Activated CD4-positive, alpha-beta T cell treated with anti-CD3 and anti-CD28 coated beads for 36 hours (primary cell): ENCODE data around the gene CD109. TPM values are rescaled to one million over a fixed set of nuclear protein-coding genes. Genes with fewer than 3 reads are reported as not detected.
A peak's percentile ranks its signal among the peaks of the same experiment; 100 is the strongest.

ENCODE experiments used
- ATAC-seq: fragments of 200-7000 bp; cut with Tn5 transposase; one replicate; pipeline ENCODE4 v1.10.0; 2021; ENCODE audit warnings: mild to moderate bottlenecking, moderate library complexity
- CTCF ChIA-PET: fragments of 350-600 bp; sonication (Branson Sonifier 250); formaldehyde crosslinking; loops from one replicate; lab custom pipeline; 2021; ENCODE audit warnings: antibody characterized with exemption; lab: Charles Lee
- POLR2A ChIA-PET: fragments of 350-600 bp; sonication (Branson Sonifier 250); formaldehyde crosslinking; loops from one replicate; lab custom pipeline; 2021; ENCODE audit warnings: antibody characterized with exemption, inconsistent platforms; lab: Charles Lee
- DNase-seq: peaks from one replicate; pipeline ENCODE4 v3.0.0-alpha.2; 2020
- H3K27ac Mint-ChIP-seq: one replicate; pipeline ENCODE4 v1.8.0; 2021; ENCODE audit warnings: mixed read lengths
- H3K27me3 Mint-ChIP-seq: one replicate; pipeline ENCODE4 v1.8.0; 2021; ENCODE audit warnings: mixed read lengths
- H3K36me3 Mint-ChIP-seq: one replicate; pipeline ENCODE4 v1.8.0; 2021; ENCODE audit warnings: low read depth, mixed read lengths
- H3K4me1 Mint-ChIP-seq: one replicate; pipeline ENCODE4 v1.8.0; 2021; ENCODE audit warnings: mixed read lengths
- H3K4me3 Mint-ChIP-seq: one replicate; pipeline ENCODE4 v1.8.0; 2021; ENCODE audit warnings: mild to moderate bottlenecking, moderate library complexity, mixed read lengths
- H3K9me3 Mint-ChIP-seq: one replicate; pipeline ENCODE4 v1.8.0; 2021; ENCODE audit warnings: low read depth, mixed read lengths
- intact Hi-C, 2 experiments: fragments of 100-400 bp; cut with DNase I in 1 of 2; cut with micrococcal nuclease in 1 of 2; formaldehyde crosslinking; loops; one replicate each; pipeline versions ENCODE4 v1.14.2 to v1.15.1; 2022 to 2024; cut with DNase I, micrococcal nuclease
- total RNA-seq, 2 experiments: library from RNA; stranded (reverse); gene quantifications; one replicate each; pipeline ENCODE4 v1.2.3, GENCODE V29; 2021

Gene CD109
- total RNA-seq, 2 experiments from 2014 or later: 13.2 to 15.8 TPM

GRCh38 chr6:73688351-73688750 is 7.7 kb upstream of the CD109 start:
- Mint-ChIP-seq H3K9me3 (peaks cover 3% of the 10 kb centered on the region), H3K36me3 (no peaks in the 10 kb centered on the region), H3K27me3 (peaks cover 17% of the 10 kb centered on the region), H3K4me1 (peaks cover 8% of the 10 kb centered on the region), H3K4me3 (no peak overlapping the region), H3K27ac (no peak overlapping the region)
- CTCF ChIA-PET: interaction anchor here (1.2 to 5.5 kb wide), 4 partner anchors 8 to 51 kb away, joined by 4 to 32 read pairs (median 10); no protein-coding TSS in a partner anchor
- intact Hi-C loops: no loop called here
- POLR2A ChIA-PET: interaction anchor here (0.6 kb wide), 1 partner anchor 121 kb away, joined by 5 read pairs; no protein-coding TSS in a partner anchor
- no peak for ATAC-seq
- DNase-seq: no peak

GRCh38 chr6:73690056-73690455 is 5.9 kb upstream of the CD109 start:
- peaks cover 17% of the 10 kb centered on the region for H3K4me1 Mint-ChIP-seq
- H3K36me3 Mint-ChIP-seq: no peaks in the 10 kb centered on the region
- no peaks in the 10 kb centered on the region for H3K9me3 Mint-ChIP-seq
- H3K4me3 Mint-ChIP-seq: no peak overlapping the region
- ChIA-PET CTCF (interaction anchor here (0.6 to 5.5 kb wide), 2 partner anchors 9 to 15 kb away, joined by 3 to 32 read pairs; no protein-coding TSS in a partner anchor), POLR2A (no interaction called here)
- no peak for DNase-seq
- intact Hi-C loops: no loop called here
- peaks cover 17% of the 10 kb centered on the region for H3K27me3 Mint-ChIP-seq
- ATAC-seq: no peak
- H3K27ac Mint-ChIP-seq: no peak overlapping the region

GRCh38 chr6:73691512-73691911 is 4.5 kb upstream of the CD109 start:
- Mint-ChIP-seq H3K9me3 (no peaks in the 10 kb centered on the region), H3K27ac (no peak overlapping the region), H3K27me3 (peaks cover 11% of the 10 kb centered on the region), H3K4me1 (peaks cover 23% of the 10 kb centered on the region), H3K36me3 (peaks cover 3% of the 10 kb centered on the region), H3K4me3 (no peak overlapping the region)
- peak; percentile 37 for ATAC-seq
- POLR2A ChIA-PET: interaction anchor here (0.9 kb wide), 1 partner anchor 170 kb away, joined by 3 read pairs; no protein-coding TSS in a partner anchor
- CTCF ChIA-PET: interaction anchor here (0.5 to 5.5 kb wide), 7 partner anchors 13 to 1645 kb away, joined by 3 to 32 read pairs (median 3); no protein-coding TSS in a partner anchor
- intact Hi-C loops: no loop called here
- DNase-seq: peak; percentile 36

- Mint-ChIP-seq H3K9me3 (no peaks in the 10 kb centered on the region), H3K36me3 (peaks cover 26% of the 10 kb centered on the region), H3K27me3 (peaks cover 8% of the 10 kb centered on the region), H3K4me3 (peak overlapping the region; percentile 81), H3K27ac (peak overlapping the region; percentile 92), H3K4me1 (peaks cover 44% of the 10 kb centered on the region)
- intact Hi-C loops: loop anchor here (1.0 to 2.0 kb wide), 10 partner anchors 18 to 174 kb away; partner anchors contain the start of gene EEF1A1 (in 1 of the 2)
- peak; percentile 23 for ATAC-seq
- POLR2A ChIA-PET: interaction anchor here (0.8 kb wide), 1 partner anchor 9 kb away, joined by 10 read pairs; no protein-coding TSS in a partner anchor
- DNase-seq: peak; percentile 38
- CTCF ChIA-PET: interaction anchor here (0.7 to 1.3 kb wide), 6 partner anchors 19 to 56 kb away, joined by 3 to 5 read pairs (median 4); partner anchors contain the start of gene SLC17A5
Measured at GRCh38 chr6:73694711-73695411, 1.1 kb upstream of the CD109 start.

GRCh38 chr6:73696966-73697655 is 1.1 kb downstream of the CD109 start:
- peak; percentile 33 for DNase-seq
- peak overlapping the region; percentile 96 for H3K27ac Mint-ChIP-seq
- H3K4me1 Mint-ChIP-seq: peaks cover 42% of the 10 kb centered on the region
- ChIA-PET POLR2A (interaction anchor here (0.7 kb wide), 1 partner anchor 187 kb away, joined by 3 read pairs; no protein-coding TSS in a partner anchor), CTCF (interaction anchor here (0.6 kb wide), 1 partner anchor 173 kb away, joined by 3 read pairs; no protein-coding TSS in a partner anchor)
- peaks cover 5% of the 10 kb centered on the region for H3K27me3 Mint-ChIP-seq
- H3K36me3 Mint-ChIP-seq: peaks cover 29% of the 10 kb centered on the region
- H3K4me3 Mint-ChIP-seq: peak overlapping the region; percentile 81
- intact Hi-C loops: loop anchor here in 1 of 2 experiments (1.0 kb wide), 1 partner anchor 176 kb away; the partner anchor contains the start of gene EEF1A1
- ATAC-seq: peak; percentile 13
- no peaks in the 10 kb centered on the region for H3K9me3 Mint-ChIP-seq

- peaks cover 56% of the 10 kb centered on the region for H3K4me1 Mint-ChIP-seq
- intact Hi-C loops: no loop called here
Measured at GRCh38 chr6:73699676-73700459, 3.9 kb downstream of the CD109 start.

GRCh38 chr6:73702444-73702843 is 6.4 kb downstream of the CD109 start:
- DNase-seq (no peak), ATAC-seq (no peak)
- no peak overlapping the region for H3K4me3 Mint-ChIP-seq
- peaks cover 5% of the 10 kb centered on the region for H3K27me3 Mint-ChIP-seq
- intact Hi-C loops: no loop called here
- H3K4me1 Mint-ChIP-seq: peaks cover 43% of the 10 kb centered on the region
- ChIA-PET CTCF (interaction anchor here (1.1 to 2.4 kb wide), 2 partner anchors 31 to 104 kb away, joined by 3 to 14 read pairs; no protein-coding TSS in a partner anchor), POLR2A (interaction anchor here (0.7 kb wide), 1 partner anchor 300 kb away, joined by 3 read pairs; no protein-coding TSS in a partner anchor)
- peaks cover 32% of the 10 kb centered on the region for H3K36me3 Mint-ChIP-seq
- no peak overlapping the region for H3K27ac Mint-ChIP-seq
- no peaks in the 10 kb centered on the region for H3K9me3 Mint-ChIP-seq

More at GRCh38 chr6:73699676-73700459, 3.9 kb downstream of the CD109 start:
- POLR2A ChIA-PET: interaction anchor here (0.9 kb wide), 1 partner anchor 23 kb away, joined by 3 read pairs; no protein-coding TSS in a partner anchor
- H3K4me3 Mint-ChIP-seq: no peak overlapping the region
- H3K27me3 Mint-ChIP-seq: peaks cover 5% of the 10 kb centered on the region
- DNase-seq (no peak), ATAC-seq (no peak)
- peaks cover 41% of the 10 kb centered on the region for H3K36me3 Mint-ChIP-seq
- H3K9me3 Mint-ChIP-seq: no peaks in the 10 kb centered on the region
- H3K27ac Mint-ChIP-seq: no peak overlapping the region
- CTCF ChIA-PET: interaction anchor here (1.2 to 1.8 kb wide), 2 partner anchors 24 to 47 kb away, joined by 4 to 6 read pairs; no protein-coding TSS in a partner anchor

- ChIA-PET CTCF (interaction anchor here (0.9 to 2.4 kb wide), 5 partner anchors 10 to 1506 kb away, joined by 3 to 14 read pairs (median 4); no protein-coding TSS in a partner anchor), POLR2A (interaction anchor here (1.1 kb wide), 1 partner anchor 8 kb away, joined by 10 read pairs; no protein-coding TSS in a partner anchor)
- intact Hi-C loops: no loop called here
- no peak overlapping the region for H3K27ac Mint-ChIP-seq
- DNase-seq: no peak
- H3K9me3 Mint-ChIP-seq: no peaks in the 10 kb centered on the region
- H3K36me3 Mint-ChIP-seq: peaks cover 25% of the 10 kb centered on the region
- no peak for ATAC-seq
- peaks cover 36% of the 10 kb centered on the region for H3K4me1 Mint-ChIP-seq
- no peak overlapping the region for H3K4me3 Mint-ChIP-seq
- H3K27me3 Mint-ChIP-seq: peaks cover 3% of the 10 kb centered on the region
Measured at GRCh38 chr6:73703466-73703865, 7.5 kb downstream of the CD109 start.

- peak; percentile 88 for ATAC-seq
- Mint-ChIP-seq H3K27ac (no peak overlapping the region), H3K27me3 (peaks cover 3% of the 10 kb centered on the region), H3K4me3 (no peak overlapping the region), H3K4me1 (peaks cover 32% of the 10 kb centered on the region), H3K36me3 (peaks cover 23% of the 10 kb centered on the region), H3K9me3 (no peaks in the 10 kb centered on the region)
- ChIA-PET CTCF (interaction anchor here (1.1 to 2.4 kb wide), 3 partner anchors 10 to 1505 kb away, joined by 3 to 14 read pairs (median 4); no protein-coding TSS in a partner anchor), POLR2A (interaction anchor here (1.1 kb wide), 1 partner anchor 9 kb away, joined by 10 read pairs; no protein-coding TSS in a partner anchor)
- intact Hi-C loops: no loop called here
- DNase-seq: peak; percentile 66
Measured at GRCh38 chr6:73704260-73704659, 8.3 kb downstream of the CD109 start.

- H3K27ac Mint-ChIP-seq: no peak overlapping the region
- no peak for DNase-seq
- peaks cover 21% of the 10 kb centered on the region for H3K36me3 Mint-ChIP-seq
- H3K4me3 Mint-ChIP-seq: no peak overlapping the region
- CTCF ChIA-PET: interaction anchor here (0.9 to 1.6 kb wide), 2 partner anchors 9 to 26 kb away, joined by 3 to 4 read pairs; no protein-coding TSS in a partner anchor
- intact Hi-C loops: no loop called here
- H3K27me3 Mint-ChIP-seq: no peaks in the 10 kb centered on the region
- peaks cover 27% of the 10 kb centered on the region for H3K4me1 Mint-ChIP-seq
- no peak for ATAC-seq
- POLR2A ChIA-PET: interaction anchor here (1.1 kb wide), 1 partner anchor 10 kb away, joined by 10 read pairs; no protein-coding TSS in a partner anchor
- H3K9me3 Mint-ChIP-seq: no peaks in the 10 kb centered on the region
Measured at GRCh38 chr6:73704798-73705197, 8.8 kb downstream of the CD109 start.
